AG04449 (cell line): ENCODE data around the gene CSF2RB.
A peak's percentile ranks its signal among the peaks of the same experiment; 100 is the strongest.

Experiments
- CTCF ChIA-PET: fragments of 350-600 bp; formaldehyde crosslinking; extraction: SDS; loops from one replicate; lab custom pipeline; 2021; ENCODE audit warnings: antibody characterized with exemption; lab: Yijun Ruan, JAX
- POLR2A ChIA-PET: fragments of 400-600, 350-600 bp; formaldehyde crosslinking; extraction: SDS; loops from one replicate; lab custom pipeline; 2020; ENCODE audit warnings: antibody characterized with exemption, inconsistent platforms; lab: Yijun Ruan, JAX
- DNase-seq: peaks from one replicate; pipeline ENCODE4 v3.0.0-alpha.2; 2010; ENCODE audit warnings: low read depth, low spot score
- H3K4me3 ChIP-seq: 2 replicates; pipeline ENCODE4 v1.5.1; 2011; ENCODE audit warnings: low read depth, mild to moderate bottlenecking, control low read depth, low read length
- TF ChIP-seq, protein P1 (sequence below): IDR thresholded peaks from one replicate; pipeline ENCODE4 v1.5.1; 2011; ENCODE audit warnings: mild to moderate bottlenecking, moderate library complexity, low read length, control low read depth, inconsistent platforms; ENCODE audit not compliant: insufficient read depth; ENCODE audit errors: missing control alignments

Gene CSF2RB

GRCh38 chr22:36938028-36938425 lies 24.6 kb downstream of the CSF2RB start:
- TF ChIP-seq, protein P1, sequence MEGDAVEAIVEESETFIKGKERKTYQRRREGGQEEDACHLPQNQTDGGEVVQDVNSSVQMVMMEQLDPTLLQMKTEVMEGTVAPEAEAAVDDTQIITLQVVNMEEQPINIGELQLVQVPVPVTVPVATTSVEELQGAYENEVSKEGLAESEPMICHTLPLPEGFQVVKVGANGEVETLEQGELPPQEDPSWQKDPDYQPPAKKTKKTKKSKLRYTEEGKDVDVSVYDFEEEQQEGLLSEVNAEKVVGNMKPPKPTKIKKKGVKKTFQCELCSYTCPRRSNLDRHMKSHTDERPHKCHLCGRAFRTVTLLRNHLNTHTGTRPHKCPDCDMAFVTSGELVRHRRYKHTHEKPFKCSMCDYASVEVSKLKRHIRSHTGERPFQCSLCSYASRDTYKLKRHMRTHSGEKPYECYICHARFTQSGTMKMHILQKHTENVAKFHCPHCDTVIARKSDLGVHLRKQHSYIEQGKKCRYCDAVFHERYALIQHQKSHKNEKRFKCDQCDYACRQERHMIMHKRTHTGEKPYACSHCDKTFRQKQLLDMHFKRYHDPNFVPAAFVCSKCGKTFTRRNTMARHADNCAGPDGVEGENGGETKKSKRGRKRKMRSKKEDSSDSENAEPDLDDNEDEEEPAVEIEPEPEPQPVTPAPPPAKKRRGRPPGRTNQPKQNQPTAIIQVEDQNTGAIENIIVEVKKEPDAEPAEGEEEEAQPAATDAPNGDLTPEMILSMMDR, result no peak
- CTCF ChIA-PET, result interaction anchor here (0.5 kb wide), 1 partner anchor 85 kb away, joined by 3 read pairs; no protein-coding TSS in a partner anchor
- POLR2A ChIA-PET, result interaction anchor here (1.2 kb wide), 1 partner anchor 16 kb away, joined by 3 read pairs; no protein-coding TSS in a partner anchor

GRCh38 chr22:36938886-36939285 lies 25.5 kb downstream of the CSF2RB start:
- no peak for DNase-seq
- CTCF ChIA-PET, result no interaction called here
- POLR2A ChIA-PET, result no interaction called here
- H3K4me3 ChIP-seq, result no peak overlapping the region
- TF ChIP-seq, protein P1, result no peak

More at GRCh38 chr22:36938028-36938425, 24.6 kb downstream of the CSF2RB start:
- no peak overlapping the region for H3K4me3 ChIP-seq
- no peak for DNase-seq

DNA sequence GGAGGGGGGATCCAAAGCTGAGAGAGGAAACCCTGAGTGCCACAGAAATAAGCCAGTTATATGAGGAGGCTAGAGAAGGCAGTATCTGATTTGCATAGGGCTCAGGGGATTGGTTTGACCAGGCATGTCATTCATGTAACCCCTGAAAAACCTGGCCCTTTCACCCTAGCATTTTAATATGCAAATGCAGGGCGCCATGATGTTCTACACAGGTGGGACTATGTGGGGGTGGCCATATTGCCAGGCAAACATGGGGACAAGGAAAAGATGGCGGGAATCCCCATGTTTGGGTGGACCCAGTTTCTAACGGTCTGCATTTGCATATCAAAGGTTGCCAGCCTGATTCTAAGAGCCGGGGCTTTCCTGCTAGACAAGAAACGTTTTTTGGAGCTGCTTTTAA lies 27.2 kb downstream of the CSF2RB start:
- DNase-seq, result no peak
- CTCF ChIA-PET, result no interaction called here
- H3K4me3 ChIP-seq, result no peak overlapping the region
- POLR2A ChIA-PET, result no interaction called here
- TF ChIP-seq, protein P1, result no peak

DNA sequence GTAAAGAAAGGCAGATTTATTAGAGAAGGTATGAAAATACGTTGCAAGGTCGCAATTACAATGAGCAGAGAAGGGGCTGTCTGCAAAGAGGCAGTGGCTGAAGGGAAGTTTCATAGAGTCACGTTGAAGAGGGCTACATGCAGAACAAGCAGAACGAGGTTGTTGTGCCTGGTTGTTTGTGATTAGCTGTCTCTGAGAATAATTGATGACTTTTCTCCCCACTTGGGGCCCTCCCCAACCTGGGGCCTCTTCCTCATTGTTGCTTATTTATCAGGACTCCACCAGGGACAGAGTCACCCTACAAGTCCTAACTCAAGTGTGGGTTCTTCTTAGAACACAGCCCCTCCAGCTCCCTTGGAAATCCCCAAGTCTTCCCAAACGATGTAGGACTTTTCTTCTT lies 29.1 kb downstream of the CSF2RB start:
- no peak for DNase-seq
- ChIA-PET POLR2A (no interaction called here), CTCF (no interaction called here)
- TF ChIP-seq, protein P1, result no peak
- no peak overlapping the region for H3K4me3 ChIP-seq

GRCh38 chr22:36946421-36947158 lies 33.2 kb downstream of the CSF2RB start:
- ChIA-PET CTCF (interaction anchor here (1.3 to 2.0 kb wide), 2 partner anchors 25 to 90 kb away, joined by 4 read pairs; no protein-coding TSS in a partner anchor), POLR2A (no interaction called here)
- no peak overlapping the region for H3K4me3 ChIP-seq
- TF ChIP-seq, protein P1, result no peak
- peak; percentile 0 for DNase-seq

GRCh38 chr22:36948273-36949225 lies 35.1 kb downstream of the CSF2RB start:
- DNase-seq, result peak; percentile 2
- TF ChIP-seq, protein P1, result no peak
- CTCF ChIA-PET, result no interaction called here
- no peak overlapping the region for H3K4me3 ChIP-seq
- POLR2A ChIA-PET, result no interaction called here
